Frontal cortex (tissue), 4 donors: ENCODE data around the gene MYO3B. TPM values are rescaled to one million over a fixed set of nuclear protein-coding genes. Genes with fewer than 3 reads are reported as not detected.
"Not testable (repeated sequence)": the region's sequence is repeated elsewhere in the genome, so short reads cannot be mapped to it uniquely, and the experiment has no call there.

Experiments
- DNase-seq, 2 donors: peaks; one replicate each; pipeline ENCODE4 v3.0.0; 2012; ENCODE audit warnings: low spot score in 2 of 2
- FAIRE-seq: peaks from 2 replicates; lab custom pipeline; 2012; peaks lifted over from hg19 to GRCh38; lab: Jason Lieb, UNC
- total RNA-seq: library from RNA; depleted of rRNA; stranded (reverse); fragments of >200 nt; gene quantifications from one replicate; pipeline ENCODE4 v1.2.3, GENCODE V29; 2014
- donor health status: control.
- donor health status: control.
- donor health status: control.

MYO3B gene
- total RNA-seq, 1 donor from 2014 or later = 0.41 TPM

- DNase-seq (no peak), FAIRE-seq (no peak)
These were observed 429.2 kb downstream of the MYO3B start for GRCh38 chr2:170607171-170607570.

GRCh38 chr2:170610615-170611014 lies 432.7 kb downstream of the MYO3B start:
- no peak for FAIRE-seq
- DNase-seq = no peak

- not testable (repeated sequence) for FAIRE-seq, DNase-seq
These were observed 441.0 kb downstream of the MYO3B start for GRCh38 chr2:170618948-170619347.

GRCh38 chr2:170635094-170635493 lies 457.1 kb downstream of the MYO3B start:
- not testable (repeated sequence) for DNase-seq, FAIRE-seq

DNA sequence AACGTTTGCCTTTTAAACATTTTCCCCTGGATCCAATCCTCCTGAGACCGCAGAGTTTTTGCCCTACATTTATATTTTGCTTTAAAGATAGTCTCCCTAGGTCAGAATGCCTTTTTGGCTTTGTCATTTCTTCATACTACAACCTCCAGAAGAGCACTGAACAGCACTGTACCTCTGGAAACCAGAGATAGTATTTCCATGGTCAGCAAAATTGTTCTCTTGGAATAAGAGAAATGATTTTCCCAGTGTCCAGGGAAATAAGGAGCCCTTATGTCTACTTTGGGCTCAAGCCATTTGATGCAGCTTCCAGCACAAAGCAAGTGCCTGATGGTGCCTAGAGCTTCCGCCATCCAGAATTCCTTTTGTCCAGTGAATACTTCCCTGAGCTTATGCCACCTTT lies 461.7 kb downstream of the MYO3B start:
- DNase-seq = no peak
- no peak for FAIRE-seq

DNA sequence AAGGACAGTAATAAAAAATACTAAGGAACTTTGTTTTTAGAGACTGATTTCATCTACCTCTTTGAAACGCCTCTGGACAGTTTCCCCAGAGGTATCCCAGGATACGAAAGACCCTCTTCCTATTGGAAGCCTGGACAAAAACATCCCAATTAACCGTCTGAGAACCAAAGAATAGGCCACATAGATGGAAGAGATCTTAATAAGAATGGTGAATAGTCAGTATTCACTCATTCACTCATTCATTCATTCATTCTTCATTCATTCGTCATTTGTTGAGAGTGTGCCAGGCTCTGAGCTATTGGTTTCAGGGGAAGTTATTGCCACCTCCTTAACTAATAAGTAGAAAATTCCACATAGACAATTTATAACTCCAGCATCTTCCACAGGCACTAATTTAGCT lies 464.0 kb downstream of the MYO3B start:
- no peak for FAIRE-seq
- DNase-seq = no peak

DNA sequence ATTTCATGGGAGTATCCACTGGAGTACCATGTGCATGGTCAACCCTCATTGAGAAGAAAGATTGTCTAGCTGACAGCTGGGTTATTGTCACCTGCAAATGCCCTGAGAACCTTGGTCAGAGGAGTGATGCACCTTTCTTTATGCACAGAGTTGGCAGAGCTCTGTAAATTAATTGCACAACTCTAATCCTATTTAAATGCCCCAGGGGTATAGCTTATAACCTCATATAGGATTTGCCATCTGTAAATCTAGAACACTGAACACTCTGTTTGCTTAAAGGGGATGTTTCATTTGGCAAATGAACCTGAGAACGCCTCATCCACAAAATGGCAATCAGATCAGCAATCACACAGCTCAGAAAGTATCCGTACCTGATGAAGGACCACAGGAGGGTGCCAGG lies 465.4 kb downstream of the MYO3B start:
- no peak for DNase-seq
- FAIRE-seq = no peak

DNA sequence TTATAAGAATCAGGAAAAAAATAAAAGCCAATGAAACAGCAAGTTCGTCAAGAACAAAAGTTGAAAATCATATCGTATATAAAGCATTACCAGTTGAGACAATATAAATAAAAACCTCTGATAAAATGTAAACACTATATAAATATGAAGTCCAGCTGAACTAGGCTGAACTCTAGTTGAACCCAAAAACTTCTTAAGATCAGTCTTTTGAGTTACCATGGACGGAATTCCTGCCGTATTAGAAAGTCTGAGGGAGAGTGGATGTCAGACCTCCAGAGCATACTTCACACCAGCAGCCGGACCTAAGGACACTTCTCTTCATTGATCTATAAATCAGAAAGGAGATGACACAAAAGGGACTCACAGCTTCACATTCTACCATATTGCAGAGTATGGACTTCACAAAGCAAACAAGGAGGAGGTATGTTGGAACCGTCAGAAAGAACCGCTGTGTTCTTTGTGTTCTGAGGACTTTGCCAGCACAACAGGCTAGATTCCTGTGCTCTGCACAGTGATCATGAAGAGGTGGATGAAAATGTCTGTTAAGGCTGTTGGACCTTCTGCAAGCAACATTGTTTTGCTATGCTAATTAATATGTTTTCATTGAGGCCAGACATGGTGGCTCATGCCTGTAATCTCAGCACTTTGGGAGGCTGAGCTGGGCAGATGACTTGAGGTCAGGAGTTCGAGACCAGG lies 469.9 kb downstream of the MYO3B start:
- no peak for DNase-seq
- no peak for FAIRE-seq

DNA sequence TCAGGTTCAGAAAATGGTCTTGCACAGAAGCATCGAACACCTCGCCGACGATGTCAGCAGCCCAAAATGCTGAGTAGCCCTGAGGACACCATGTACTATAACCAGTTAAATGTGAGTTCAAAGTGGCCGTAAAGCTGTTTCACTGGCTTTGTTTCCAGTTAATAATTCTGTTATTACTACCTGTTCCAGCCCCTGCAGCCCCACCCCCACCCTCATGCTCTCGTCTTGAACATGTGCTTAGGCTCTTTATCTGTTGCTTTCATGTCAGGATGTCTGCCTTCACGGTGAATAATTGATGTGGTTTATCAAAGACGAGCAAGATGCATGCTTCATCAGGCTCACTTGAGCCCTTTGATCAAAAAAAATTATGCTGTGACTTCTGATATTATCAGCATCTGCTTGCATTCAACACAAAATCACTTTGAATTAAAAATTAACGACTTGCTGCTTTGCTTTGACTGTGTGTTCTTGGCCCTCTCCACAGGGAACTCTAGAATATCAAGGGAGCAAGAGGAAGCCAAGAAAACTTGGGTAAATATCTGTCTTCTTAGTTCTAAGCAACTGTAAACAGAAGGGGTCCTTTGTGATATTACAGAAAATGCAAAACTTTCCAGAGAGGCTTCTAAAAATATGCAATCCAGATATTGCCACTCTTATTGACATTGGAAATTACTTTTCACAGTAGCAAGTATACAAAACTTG lies 473.8 kb downstream of the MYO3B start:
- no peak for FAIRE-seq
- no peak for DNase-seq

GRCh38 chr2:170652637-170653417 lies 474.9 kb downstream of the MYO3B start:
- no peak for FAIRE-seq
- DNase-seq = no peak

DNA sequence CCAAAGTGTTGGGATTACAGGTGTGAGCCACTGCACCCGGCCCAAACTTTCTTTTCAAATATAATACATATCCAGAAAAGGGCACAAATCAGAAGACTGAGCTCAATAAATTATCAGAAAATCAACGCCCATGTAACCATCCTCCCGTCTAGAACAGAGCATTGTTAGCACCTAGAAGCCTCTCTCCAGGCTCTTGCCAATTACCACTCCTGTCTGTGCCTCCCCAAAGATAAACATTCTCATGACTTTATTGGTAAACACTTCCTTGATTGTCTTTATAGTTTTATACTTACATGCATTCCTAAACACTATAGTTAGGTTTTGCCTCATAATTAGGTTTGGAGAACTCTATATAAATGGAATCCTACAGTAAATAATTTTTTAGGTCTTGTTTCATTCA lies 478.7 kb downstream of the MYO3B start:
- FAIRE-seq (no peak), DNase-seq (no peak)

- DNase-seq (no peak), FAIRE-seq (no peak)
These were observed 482.5 kb downstream of the MYO3B start for GRCh38 chr2:170660409-170660808.

- DNase-seq (no peak), FAIRE-seq (no peak)
These were observed 487.8 kb downstream of the MYO3B start for GRCh38 chr2:170665743-170666142.

- FAIRE-seq (no peak), DNase-seq (no peak)
These were observed 492.0 kb downstream of the MYO3B start for GRCh38 chr2:170669909-170670308.

- DNase-seq (no peak), FAIRE-seq (no peak)
These were observed 492.7 kb downstream of the MYO3B start for GRCh38 chr2:170670651-170671050.

DNA sequence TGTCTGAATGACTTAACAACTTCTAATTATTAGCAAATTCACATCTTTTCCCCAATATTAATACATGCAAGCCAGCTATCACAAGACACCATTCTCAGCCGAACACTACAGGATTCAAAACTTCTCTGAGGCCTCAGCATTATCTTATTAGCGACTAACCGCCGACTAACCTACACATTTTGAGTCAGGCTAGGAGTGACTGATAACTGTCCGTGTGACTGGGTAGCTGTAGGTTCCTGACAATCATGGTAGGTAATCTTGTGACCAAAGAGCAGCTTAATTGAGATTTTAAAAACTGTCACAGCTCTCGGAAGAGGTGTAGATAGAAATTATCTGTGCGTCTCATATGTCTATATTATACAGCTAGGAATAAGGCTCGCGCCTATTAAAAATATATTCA lies 493.1 kb downstream of the MYO3B start:
- no peak for FAIRE-seq
- DNase-seq = no peak

DNA sequence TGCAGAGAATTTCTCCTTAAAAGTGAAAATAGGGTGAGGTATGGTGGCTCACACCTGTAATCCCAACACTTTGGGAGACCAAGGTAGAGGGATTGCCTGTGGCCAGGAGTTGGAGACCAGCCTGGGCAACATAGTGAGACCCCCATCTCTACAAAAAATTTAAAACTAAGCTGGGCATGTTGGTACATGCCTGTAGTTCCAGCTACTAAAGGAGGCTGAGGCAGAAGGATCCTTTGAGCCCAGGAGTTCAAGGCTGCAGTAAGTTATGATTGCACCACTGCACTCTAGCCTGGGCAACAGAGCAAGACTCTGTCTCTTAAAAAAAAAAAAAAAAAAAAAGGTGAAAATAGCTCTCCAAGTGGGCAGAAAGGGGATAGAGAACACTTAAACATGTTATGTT lies 496.3 kb downstream of the MYO3B start:
- FAIRE-seq, DNase-seq: not testable (repeated sequence)

DNA sequence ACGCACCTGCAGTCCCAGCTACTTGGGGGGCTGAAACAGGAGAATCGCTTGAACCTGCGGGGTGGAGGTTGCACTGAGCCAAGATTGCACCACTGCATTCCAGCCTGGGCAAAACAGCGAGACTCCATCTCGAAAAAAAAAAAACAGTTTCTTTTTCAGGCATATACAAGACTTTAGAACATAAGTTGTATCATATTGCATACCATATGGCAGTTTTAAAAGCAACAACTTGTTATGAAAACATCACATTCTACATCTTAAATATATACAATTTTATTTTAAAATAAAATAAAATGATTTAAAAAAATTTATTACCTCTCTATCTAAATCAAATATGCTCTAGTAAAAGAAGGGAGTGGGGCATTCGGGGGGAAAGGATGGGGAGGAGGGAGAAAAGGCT lies 497.8 kb downstream of the MYO3B start:
- FAIRE-seq = no peak

GRCh38 chr2:170679607-170680079 lies 501.7 kb downstream of the MYO3B start:
- FAIRE-seq = no peak

More for the DNA sequence above, 497.8 kb downstream of the MYO3B start:
- no peak for DNase-seq

GRCh38 chr2:170680172-170680941 lies 502.4 kb downstream of the MYO3B start:
- no peak for FAIRE-seq
- no peak for DNase-seq

More at GRCh38 chr2:170679607-170680079, 501.7 kb downstream of the MYO3B start:
- DNase-seq = no peak
